Measurements from ENCODE around the gene SPATA20.

DNA sequence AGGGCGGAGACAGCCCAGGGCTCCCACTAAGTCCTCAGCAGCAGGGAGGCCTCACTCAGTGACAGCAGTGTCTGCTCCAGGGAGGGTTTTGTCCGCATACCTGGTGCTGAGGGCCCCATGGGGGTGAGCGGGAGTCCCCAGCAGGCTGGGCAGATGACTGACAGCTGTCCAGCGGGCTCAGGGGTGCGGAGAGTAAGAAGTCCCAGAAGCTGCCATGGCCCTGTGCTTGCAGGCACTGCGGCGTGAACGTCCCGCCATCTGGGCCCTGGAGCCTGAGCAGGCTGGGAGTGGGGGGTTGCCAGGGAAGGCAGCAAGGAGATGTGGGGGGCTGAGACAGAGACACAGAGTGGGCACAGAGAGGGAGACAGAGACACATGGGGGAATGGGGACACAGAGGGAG lies 33.7 kb downstream of the SPATA20 start:
- TF ChIP-seq, protein P1, sequence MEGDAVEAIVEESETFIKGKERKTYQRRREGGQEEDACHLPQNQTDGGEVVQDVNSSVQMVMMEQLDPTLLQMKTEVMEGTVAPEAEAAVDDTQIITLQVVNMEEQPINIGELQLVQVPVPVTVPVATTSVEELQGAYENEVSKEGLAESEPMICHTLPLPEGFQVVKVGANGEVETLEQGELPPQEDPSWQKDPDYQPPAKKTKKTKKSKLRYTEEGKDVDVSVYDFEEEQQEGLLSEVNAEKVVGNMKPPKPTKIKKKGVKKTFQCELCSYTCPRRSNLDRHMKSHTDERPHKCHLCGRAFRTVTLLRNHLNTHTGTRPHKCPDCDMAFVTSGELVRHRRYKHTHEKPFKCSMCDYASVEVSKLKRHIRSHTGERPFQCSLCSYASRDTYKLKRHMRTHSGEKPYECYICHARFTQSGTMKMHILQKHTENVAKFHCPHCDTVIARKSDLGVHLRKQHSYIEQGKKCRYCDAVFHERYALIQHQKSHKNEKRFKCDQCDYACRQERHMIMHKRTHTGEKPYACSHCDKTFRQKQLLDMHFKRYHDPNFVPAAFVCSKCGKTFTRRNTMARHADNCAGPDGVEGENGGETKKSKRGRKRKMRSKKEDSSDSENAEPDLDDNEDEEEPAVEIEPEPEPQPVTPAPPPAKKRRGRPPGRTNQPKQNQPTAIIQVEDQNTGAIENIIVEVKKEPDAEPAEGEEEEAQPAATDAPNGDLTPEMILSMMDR (IDR thresholded peaks at IDR 0.05), result no peak
- TF ChIP-seq POLR2A (IDR thresholded peaks at IDR 0.05), result no peak
